SK-N-SH (cell line): ENCODE results near the gene ADD1.

Source experiments
- CHD2 ChIP-seq: fragments of 150-350 bp; IDR thresholded peaks from 2 replicates; pipeline ENCODE4 v1.6.1; 2018; ENCODE audit warnings: low read length; ENCODE audit not compliant: partially characterized antibody
- ELF1 ChIP-seq: IDR thresholded peaks from 2 replicates; pipeline ENCODE4 v1.4.0; 2012
- EZH2phosphoT487 ChIP-seq: fragments of 200-600 bp; sonication (generic); IDR thresholded peaks from 2 replicates; pipeline ENCODE4 v1.6.1; 2017; ENCODE audit warnings: low read depth, mixed run types, mild to moderate bottlenecking, antibody characterized with exemption, moderate library complexity, borderline replicate concordance
- FOXM1 ChIP-seq: IDR thresholded peaks from 2 replicates; pipeline ENCODE4 v1.4.0; 2012; ENCODE audit warnings: low read depth, mild to moderate bottlenecking
- MEF2A ChIP-seq: IDR thresholded peaks from 2 replicates; pipeline ENCODE4 v1.4.0; 2012; ENCODE audit warnings: low read depth, borderline replicate concordance
- RCOR1 ChIP-seq: fragments of 150-350 bp; IDR thresholded peaks from 2 replicates; pipeline ENCODE4 v1.6.1; 2017; ENCODE audit warnings: antibody characterized with exemption, low read length
- SMC3 ChIP-seq: IDR thresholded peaks from 2 replicates; pipeline ENCODE4 v1.6.1; 2012; ENCODE audit warnings: low read depth, low read length, improper control_type of control experiment
- TF ChIP-seq, protein P1 (sequence below): fragments of 200-600 bp; sonication (generic); IDR thresholded peaks from 2 replicates; pipeline ENCODE4 v1.6.1; 2017; ENCODE audit warnings: antibody characterized with exemption, mild to moderate bottlenecking, moderate library complexity

DNA sequence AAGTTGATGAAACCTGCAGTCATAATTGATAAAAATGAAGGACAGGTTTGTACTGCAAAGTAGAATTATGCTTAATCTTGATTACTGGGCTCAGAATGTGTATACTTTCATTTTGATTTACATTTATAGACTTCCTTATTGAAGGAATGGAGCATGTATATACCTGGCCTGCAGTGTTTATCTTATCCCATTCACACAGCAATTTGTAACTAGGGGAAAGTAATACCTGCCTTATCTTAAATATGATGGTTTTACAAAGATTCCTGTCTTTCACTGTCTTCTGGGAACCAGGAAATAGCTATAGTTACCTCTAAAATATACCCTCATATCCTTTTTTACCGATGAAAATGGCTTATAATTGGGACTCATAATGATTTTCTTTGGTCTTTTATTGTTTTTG lies 29.7 kb downstream of the ADD1 start:
- TF ChIP-seq MEF2A, result no peak
- TF ChIP-seq, protein P1, sequence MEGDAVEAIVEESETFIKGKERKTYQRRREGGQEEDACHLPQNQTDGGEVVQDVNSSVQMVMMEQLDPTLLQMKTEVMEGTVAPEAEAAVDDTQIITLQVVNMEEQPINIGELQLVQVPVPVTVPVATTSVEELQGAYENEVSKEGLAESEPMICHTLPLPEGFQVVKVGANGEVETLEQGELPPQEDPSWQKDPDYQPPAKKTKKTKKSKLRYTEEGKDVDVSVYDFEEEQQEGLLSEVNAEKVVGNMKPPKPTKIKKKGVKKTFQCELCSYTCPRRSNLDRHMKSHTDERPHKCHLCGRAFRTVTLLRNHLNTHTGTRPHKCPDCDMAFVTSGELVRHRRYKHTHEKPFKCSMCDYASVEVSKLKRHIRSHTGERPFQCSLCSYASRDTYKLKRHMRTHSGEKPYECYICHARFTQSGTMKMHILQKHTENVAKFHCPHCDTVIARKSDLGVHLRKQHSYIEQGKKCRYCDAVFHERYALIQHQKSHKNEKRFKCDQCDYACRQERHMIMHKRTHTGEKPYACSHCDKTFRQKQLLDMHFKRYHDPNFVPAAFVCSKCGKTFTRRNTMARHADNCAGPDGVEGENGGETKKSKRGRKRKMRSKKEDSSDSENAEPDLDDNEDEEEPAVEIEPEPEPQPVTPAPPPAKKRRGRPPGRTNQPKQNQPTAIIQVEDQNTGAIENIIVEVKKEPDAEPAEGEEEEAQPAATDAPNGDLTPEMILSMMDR, result no peak
- no peak for TF ChIP-seq RCOR1
- no peak for TF ChIP-seq EZH2phosphoT487
- no peak for TF ChIP-seq SMC3
- no peak for TF ChIP-seq ELF1
- no peak for TF ChIP-seq CHD2
- TF ChIP-seq FOXM1, result no peak
